GM21515 (cell line): ENCODE results near the gene NCR2.

Experiments
- ATAC-seq: cut with Tn5 transposase; IDR thresholded peaks from one replicate; pipeline ENCODE4 v1.9.1; 2021; ENCODE audit not compliant: unreplicated experiment

Gene NCR2

DNA sequence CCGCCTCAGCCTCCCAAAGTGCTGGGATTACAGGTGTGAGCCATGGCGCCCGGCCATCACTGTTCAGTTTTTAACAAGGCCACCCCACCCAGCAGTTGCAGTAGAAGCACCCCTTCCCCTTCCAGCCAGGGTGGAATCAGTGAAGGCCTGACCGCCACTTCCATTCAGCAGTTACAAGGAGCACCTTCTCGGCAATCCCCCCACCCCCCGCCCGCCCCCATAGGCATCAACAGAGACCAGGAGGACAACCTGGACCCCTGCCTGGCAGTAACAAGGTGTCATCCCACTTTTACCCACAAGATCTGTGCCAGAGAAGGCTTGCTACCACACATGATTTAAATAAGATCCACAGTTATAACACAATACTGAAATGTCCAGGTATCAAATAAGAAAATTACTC, 23.1 kb downstream of the NCR2 start:
- no peak for ATAC-seq

GRCh38 chr6:41359617-41360313, 24.4 kb downstream of the NCR2 start:
- no peak for ATAC-seq

- ATAC-seq = no peak
Observed at GRCh38 chr6:41360314-41360685, 24.9 kb downstream of the NCR2 start.

GRCh38 chr6:41366150-41366549, 30.7 kb downstream of the NCR2 start:
- ATAC-seq = no peak

DNA sequence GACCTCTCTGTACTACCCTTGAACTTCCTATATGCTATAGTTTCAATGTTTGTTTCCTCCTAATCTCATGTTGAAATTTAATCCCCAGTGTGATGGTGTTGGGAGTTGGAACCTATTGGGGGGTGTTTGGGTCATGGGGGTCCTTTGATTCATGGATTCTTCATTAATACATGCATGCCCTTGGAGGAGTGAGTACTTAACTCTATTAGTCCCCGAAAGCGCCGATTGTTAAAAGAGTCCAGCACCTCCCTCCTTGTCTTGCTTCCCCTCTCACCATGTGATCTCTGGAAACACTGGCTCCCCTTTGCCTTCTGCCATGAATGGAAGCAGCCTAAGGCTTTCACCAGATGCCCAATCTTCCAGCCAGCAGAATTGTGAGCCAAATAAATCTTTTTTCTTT, 31.7 kb downstream of the NCR2 start:
- ATAC-seq = no peak

- no peak for ATAC-seq
Observed at GRCh38 chr6:41367700-41368099, 32.3 kb downstream of the NCR2 start.

DNA sequence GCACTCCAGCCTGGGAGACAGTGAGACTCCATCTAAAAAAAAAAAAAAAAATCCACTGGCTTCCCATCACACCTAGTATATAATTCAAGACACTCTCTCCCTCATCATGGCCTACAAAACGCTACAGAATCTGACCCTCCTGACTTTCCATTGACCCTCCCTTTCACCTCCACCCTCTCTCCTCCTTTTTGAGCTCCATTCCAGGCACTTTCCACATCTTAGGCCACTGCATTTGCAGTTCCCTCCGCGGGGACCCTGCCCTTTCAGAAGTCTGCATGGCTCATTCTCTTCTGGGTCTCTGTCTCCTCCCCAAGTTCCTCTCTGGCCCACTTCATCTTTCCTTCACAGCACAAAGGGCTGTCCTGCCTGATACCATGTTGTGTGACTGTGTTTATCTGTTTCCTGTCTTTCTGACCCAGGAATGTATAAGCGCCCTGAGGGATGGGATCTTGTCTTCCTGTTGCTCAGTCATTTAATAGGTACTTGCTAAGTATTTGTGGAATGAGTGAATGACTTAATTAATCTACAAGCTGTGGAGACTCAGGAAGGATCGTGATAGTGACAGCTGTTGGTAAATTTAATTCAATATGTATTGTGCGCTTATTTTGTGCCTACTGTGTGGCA, 35.2 kb downstream of the NCR2 start:
- no peak for ATAC-seq

- no peak for ATAC-seq
Observed at GRCh38 chr6:41371461-41371991, 36.1 kb downstream of the NCR2 start.

DNA sequence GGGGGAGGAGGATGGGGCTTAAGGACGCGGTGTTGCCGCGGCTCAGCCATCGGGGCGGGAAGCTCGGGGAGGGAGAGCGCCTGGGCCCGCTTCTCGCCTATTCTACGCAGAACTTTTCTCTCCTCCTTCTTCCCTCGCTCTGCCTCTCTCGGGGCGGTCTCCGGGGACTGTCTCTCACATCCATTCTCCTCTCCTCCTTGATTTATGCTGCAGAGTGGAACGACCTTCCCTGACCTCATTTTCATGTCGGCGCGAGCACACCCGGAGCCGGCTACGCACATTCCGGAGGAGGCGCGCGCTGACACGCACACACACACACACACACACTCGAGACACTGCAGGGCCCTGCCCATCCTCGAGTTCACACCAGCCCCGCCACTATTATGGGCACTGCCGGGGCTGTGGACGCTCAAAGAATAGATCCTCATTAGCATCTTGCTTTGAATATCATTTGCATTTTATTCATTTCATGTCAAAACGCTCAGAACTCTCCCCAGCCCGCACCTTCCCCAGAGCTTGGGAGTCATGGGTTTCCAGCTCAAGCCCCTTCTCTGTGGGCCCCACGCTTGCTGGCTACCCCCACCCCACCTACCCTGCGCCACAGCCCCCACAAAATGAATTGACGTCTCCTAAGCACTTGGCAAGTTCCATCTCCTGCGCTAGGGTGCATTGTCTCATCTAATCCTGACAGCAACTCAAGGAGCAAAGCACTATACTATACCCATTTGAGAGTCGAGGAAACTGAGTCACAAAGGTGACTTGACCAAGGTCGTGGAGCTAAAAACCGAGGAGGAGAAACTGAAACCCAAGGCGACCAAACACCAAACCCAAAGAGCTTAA, 36.8 kb downstream of the NCR2 start:
- no peak for ATAC-seq

DNA sequence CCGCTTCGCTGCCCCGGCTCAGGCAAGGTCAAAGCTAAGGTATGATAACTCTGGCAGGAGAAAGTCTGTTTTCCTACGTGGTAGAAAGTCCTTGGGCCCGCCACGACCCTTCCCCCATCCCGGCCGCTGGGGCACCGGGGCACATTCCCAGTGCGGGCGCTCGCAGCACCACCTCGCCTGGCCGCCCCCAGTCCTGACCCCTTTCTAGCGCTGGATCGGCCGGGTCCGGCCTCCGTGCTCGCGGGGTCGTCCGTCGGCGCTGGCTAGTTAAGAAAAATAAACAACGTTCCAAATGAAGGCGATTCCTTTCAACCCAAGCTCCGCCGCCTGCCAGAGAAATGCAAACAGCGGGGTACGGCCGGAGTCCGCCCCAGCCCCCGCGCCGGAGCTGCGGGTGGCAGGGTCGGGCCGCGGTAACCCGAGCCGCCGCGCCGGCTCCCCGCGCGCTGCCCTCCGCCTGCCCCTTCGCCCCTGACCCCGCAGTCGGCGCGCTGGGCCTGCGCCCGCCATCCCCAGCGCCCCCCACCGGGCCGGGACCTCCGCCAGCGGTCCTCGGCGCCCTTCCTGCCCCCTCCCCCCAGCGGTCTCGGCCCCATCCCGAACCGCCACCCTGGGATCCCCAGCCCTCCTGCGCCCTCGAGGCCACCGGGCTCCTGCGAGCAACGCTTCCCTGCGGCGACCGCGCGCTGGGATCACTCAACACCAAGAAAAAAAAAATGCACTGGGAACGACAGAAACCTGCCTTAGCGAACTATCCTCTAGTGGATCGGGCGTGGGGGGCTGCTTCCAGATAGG, 37.6 kb downstream of the NCR2 start:
- no peak for ATAC-seq

DNA sequence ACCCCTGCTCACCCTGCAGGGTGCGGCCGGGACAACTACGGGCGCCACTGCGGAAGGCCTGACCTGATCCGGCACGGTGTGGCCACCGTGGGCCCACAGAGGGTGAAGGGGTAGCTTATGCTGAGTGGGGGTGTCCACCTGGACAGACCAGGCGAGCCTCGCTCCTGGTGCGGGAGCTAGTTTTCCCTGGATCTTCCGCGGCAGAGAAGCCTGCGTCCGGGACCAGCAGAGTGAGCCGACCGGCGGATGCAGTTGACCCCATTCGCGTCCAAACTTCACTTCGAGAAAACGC, 38.2 kb downstream of the NCR2 start:
- ATAC-seq = no peak

GRCh38 chr6:41373919-41374617, 38.7 kb downstream of the NCR2 start:
- ATAC-seq = no peak

DNA sequence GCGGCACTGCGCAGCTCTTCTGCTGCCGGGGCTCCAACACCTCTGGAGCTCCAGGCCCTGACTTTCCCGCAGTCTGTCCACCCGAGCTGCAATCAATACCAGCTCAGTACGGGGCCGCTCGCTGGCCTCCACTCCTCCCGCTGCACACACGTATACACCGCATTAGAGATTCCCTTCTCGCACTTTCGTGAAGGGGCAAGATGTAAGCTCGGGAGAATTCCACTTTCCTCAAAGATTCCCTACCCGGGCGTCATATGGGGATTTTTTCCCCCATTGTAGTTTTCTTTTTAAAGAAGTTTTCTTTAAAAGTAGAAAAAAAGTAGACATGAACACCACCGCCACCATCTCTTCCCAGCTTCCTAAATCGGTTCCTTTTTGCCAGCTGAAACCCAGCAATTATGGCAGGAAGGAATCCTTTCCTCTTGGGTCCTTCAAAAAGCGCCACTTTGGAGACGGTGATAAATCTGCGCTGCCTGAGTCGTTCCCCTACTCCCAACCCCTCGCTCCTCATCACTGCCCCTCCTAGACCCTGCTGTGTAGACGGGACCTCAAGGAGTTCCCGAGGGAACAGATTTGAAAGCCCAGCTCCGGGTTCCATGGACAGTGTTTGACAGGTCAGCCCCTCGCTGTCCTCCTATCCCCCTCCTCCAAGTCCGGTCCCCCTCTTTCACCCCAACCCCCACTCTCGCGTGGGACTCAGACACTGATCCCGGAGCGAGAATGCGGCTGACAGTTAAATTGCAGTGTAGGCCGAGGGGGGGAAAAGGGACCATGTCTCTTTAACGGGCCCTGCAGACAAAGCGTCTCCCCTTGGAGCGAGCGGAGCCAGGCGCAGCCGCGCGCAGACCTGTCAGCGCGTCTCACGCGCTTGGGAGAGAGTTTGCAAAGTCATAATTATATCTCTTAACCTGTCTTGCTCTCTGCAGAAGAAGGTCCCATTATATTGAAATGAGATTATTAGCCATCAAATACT, 39.5 kb downstream of the NCR2 start:
- ATAC-seq = no peak

GRCh38 chr6:41375598-41376151, 40.3 kb downstream of the NCR2 start:
- ATAC-seq = no peak

DNA sequence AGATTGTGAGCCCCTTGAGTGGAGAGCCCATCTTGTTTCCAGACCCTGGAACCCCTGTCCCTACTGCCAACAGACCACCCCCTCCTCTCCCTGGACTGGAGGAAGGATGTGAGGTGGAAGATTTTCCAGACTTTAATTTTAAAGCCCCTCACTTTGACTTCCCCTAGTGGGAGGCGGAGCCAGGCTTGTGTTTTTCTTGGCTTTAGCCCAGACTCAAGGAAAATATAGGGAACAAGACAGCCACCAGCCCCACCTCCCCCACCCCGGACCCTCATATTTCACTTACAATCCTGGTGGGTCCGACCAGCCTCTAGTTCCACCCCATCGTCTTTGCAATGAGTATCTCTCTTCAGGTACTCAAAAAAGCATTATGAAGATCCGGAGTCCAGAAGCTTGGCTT, 40.8 kb downstream of the NCR2 start:
- no peak for ATAC-seq

DNA sequence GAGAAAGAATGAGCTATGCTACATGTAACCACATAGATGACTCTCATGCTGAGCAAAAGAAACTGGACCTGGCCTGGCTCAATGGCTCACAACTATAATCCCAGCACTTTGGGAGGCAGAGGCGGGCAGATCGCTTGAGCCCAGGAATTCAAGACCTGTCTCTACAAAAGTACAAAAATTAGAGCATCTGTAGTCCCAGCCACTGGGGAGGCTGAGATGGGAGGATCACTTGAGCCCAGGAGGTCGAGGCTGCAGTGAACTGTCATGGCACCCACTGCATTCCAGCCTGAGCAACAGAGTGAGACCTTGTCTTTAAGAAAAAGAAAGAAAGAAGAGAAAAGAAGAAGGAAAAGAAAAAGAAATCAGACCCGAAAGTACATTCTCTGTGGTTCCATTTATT, 41.7 kb downstream of the NCR2 start:
- ATAC-seq = no peak

DNA sequence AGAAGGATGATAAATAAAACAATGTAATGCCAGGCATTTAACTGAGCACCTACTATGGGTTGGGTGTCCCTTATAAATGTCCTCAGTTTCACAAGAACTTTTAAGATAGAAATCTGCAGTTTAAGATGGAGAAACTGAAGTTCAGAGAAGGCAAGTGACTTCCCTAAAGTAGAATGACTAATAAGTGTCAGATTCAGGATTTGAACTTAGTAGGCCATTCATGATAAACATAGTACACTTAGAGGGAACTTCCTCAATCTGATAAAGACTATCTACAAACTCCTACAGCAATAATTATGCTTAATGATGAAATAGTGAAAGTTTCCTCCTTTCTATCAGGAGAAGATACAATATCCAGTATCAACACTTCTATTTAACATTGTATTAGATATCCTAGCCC, 43.9 kb downstream of the NCR2 start:
- no peak for ATAC-seq

GRCh38 chr6:41386594-41386993, 51.2 kb downstream of the NCR2 start:
- no peak for ATAC-seq

- ATAC-seq = no peak
Observed at GRCh38 chr6:41392246-41392645, 56.8 kb downstream of the NCR2 start.
